GM19372 (cell line): Measurements from ENCODE around the gene IL36B.

Experiments
- ATAC-seq: cut with Tn5 transposase; IDR thresholded peaks from one replicate; pipeline ENCODE4 v1.9.1; 2021; ENCODE audit warnings: mild to moderate bottlenecking, low read depth, moderate library complexity; ENCODE audit not compliant: unreplicated experiment

The IL36B gene

DNA sequence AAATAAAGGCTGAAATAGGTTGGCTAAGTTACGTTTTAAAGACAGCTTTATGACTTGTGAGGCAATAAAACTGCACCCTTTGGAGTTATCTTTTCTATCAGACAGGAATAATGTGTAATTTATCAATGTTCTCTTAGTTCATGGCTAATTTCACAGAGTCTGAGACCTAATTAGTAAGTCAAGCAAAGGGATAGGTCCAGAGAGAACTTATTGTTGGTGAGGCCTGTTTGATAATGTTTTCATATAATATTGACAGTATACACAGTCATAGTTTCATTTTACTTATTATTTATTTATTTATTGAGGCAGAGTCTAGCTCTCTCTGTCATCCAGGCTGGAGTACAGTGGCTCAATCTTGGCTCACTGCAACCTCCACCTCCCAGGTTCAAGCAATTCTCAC is 4.5 kb upstream of the IL36B start:
- no peak for ATAC-seq

DNA sequence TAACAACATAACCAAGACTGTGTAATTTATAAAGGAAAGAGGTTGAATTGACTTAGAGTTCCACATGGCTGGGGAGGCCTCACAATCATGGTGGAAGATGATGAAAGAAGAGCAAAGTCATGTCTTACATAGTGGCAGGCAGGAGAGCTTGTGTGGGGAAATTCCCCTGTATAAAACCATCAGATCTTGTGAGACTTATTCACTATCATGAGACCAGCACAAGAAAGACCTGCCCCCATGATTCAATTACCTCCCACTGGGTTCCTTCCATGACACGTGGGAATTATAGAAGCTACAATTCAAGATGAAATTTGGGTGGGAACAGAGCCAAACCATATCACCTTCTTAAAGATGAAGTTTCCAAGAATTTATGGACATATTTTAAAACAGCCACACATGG is 3.9 kb upstream of the IL36B start:
- no peak for ATAC-seq

DNA sequence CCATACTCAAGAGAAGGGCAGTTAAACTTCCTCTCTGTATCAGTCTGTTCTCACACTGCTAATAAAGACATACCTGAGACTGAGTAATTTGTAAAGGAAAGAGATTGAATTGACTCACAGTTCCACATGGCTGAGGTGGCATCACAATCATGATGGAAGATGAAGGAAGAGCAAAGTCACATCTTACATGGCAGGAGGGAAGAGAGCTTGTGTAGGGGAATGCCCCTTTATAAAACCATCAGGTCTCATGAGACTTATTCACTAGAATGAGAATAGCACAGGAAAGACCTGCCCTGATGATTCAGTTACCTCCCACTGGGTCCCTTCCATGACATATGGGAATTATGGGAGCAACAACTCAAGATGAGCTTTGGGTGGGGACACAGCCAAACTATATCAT is 1.4 kb upstream of the IL36B start:
- no peak for ATAC-seq

DNA sequence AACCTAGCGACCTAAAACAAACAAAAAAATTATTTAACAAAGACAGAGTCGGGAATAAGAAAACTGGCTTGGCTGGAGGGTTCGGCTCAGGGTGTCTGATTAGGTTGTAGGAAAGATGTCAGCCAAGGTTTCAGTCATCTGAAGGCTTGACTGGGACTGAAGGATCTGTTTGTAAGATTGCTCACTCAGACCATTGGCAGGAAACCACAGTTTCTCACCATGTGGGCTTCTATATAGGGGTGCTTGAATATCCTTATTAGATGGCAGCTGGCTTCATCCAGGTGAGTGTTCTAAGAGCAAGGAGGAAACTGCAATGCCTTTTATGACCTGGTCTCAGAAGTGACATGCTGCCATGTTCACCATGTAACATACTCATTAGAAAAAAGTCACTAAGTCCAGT is 999 bp upstream of the IL36B start:
- no peak for ATAC-seq

DNA sequence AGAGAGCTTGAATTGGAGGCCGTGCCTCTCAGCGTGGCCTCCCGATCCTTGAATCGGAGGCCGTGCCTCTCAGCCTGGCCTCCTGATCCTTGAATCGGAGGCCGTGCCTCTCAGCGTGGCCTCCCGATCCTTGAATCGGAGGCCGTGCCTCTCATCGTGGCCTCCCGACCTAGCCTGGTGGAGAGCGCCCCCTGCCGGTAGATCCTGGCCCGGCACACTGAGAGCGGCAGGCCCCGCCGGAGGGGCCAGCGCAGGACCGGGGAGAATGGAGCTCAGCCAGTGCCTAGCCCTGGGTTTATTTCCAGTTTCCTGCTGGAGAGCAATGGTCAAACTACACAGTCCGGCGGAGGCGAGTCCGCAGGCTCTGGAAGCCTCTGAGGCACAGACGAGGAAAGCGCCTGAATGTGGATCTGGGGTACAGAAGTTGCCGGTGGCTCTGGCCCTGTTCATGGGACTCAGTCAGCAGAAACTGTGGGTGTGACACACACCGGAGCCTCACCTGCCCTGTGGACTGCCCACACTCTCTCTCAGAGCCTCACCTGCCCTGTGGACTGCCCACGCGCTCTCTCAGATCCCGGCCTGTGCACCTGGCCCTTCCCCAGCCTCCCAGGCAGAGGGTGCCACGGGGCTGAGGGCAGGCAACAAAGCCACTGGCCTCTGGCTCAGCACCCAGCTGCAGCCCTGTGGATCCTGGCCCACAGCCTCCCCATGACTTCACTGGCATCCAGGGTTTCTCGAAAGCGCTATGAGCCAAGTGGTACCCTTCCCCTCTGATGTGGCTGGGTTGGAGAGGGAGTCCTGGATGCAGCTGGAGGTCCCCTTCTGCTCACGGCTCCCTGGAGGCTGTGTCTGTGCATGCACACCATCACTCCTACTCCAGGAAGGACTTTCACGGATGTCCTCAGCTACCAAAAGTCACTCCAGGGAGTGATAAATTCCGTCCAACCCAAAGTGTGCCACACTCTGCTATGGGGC is 1.5 kb downstream of the IL36B start:
- no peak for ATAC-seq

DNA sequence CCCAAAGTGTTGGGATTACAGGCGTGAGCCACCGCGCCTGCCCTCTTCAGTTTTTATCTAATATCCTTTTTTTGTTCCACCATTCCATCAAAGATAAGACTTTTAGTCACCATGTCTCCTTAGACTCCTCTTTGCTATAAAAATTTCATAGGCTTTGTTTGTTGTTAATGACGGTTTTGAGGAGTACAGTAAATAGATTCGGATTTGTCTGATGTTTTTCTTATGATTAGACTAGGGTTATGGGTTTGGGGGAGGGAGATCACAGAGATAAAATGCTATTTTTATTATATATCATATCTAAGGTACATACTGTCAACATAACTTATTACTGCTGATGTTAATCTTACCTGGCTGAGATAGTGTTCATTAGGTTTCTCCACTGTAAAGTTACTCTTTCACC is 6.2 kb downstream of the IL36B start:
- no peak for ATAC-seq

DNA sequence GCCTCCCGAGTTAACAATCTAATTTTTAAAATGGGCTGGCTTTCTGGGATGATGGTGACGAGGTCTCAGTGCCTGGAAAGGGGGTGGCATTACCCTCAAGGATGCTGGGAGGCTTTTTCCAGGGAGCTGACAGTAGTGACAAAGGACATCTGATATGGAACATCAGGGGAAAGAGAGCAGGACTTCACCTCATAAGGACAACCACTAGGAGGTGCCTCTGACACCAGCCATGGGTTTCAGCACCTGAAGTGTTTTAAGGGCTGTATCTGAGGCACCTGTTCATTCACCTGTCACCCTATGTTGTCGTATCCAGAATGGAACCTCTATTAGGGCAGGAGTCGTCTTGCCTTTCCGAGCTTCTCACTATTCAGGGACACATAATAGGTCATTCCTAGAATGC is 10.8 kb downstream of the IL36B start:
- no peak for ATAC-seq

DNA sequence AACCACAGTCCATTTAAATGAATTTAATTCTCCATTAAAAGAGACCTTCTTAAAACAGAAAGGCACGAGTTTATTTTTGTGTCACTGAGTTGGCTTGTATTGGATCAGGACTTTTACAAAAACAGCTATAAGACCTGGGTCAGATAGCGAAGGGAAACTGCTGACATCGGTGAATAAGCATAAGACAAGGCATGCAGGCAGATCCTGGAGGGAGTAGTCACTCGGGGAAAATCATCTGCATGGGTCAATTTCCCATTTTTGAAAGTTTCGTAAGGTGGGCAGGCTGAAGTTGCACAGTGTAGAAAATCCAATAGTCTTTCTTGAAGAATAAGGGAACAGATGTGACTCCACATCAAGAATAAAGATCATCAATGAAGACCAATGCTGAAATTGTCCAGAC is 12.9 kb downstream of the IL36B start:
- ATAC-seq, result no peak

DNA sequence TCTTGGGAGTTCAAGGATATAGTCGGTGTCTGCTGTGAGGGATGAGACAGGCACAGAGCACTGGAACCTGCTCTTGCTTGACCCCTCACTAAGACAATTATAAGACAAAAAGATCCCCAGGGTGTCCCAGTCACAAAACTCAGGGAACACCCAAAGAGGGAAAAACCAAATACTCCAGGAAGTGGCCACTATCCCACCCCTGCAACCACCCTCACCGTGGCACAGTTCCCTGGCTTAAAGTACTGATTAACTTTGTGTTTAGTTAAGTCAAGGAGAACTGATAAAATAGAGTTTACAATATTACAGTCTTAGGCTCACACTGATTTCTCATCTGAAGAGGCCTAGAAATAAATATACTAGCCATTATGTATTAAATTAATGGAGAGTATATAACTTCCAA is 13.5 kb downstream of the IL36B start:
- ATAC-seq, result no peak

DNA sequence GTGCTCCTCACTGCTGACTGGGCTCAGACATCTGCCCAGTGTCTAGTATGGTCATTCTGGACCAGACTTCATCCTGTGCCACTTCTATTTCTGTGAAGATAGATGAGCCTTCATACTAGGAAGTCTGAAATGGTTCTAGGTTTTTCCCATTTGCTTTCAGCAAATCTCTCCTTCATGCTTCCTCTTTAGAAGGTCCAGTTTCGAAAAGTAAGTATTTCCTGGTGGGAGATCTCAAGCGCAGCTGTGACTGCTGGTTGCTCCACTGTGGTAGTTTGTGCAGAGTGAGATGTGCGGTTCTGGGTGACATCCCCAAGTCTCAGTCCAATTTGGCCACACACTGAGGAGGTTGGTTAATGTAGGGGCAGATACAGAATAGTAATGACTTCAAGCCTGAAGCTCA is 14.4 kb downstream of the IL36B start:
- ATAC-seq, result no peak

DNA sequence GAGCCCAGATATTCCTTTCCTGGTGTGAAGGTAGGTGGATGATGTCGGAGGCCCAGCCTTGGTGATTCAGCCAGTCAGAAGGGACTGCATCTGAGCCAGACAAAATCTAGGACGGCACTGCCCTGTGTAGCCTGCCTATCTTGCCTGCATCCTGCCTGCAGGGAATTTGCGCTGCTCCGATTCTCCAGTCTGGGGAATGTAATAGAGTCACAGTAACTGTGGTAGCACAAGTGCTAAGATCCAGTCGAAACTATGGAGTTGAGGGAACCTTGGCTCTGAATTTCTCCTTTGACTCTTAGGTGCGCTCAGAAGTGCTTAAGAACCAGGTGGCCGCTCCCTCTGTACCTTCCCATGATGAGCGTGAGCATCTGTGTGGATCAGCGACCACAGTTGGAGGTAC is 15.9 kb downstream of the IL36B start:
- ATAC-seq, result no peak

DNA sequence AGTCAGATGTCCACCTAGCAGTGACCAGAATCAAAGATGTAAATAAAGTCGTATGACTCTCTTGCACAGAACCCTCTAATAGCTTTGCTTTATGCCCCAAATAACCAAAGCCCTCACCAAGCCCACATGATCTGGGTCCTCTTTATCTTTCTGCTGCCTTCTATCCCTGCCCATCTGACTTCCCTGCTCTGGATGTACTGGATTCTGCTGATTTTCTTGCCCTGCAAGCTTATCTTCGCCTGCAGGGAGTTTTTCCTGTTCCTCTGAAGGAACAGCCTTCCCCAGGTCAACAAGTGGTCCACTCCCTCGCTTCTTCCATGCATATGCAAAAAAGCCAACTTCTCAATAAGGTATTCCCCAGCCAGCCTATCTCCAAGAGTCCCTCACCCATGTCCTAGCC is 18.7 kb downstream of the IL36B start:
- no peak for ATAC-seq

DNA sequence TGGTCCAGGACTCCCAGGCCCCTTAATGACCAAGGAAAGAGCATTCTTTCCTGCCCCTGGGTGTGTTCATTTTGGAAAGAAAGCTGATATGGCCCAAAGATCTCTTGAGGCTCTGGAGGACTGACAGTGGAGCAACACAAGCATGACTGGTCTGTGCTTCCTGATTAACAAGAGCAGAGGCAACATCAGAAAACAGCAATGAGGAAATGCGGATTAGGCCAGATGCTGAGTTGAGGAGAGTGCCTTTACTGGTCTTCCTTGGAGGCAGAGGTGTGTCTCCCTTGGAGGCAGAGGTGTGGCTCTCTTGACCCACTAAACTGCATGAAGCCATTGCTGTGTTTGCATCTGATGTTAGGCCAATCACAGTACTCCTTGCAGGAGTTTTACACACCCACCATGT is 19.9 kb downstream of the IL36B start:
- ATAC-seq, result no peak

DNA sequence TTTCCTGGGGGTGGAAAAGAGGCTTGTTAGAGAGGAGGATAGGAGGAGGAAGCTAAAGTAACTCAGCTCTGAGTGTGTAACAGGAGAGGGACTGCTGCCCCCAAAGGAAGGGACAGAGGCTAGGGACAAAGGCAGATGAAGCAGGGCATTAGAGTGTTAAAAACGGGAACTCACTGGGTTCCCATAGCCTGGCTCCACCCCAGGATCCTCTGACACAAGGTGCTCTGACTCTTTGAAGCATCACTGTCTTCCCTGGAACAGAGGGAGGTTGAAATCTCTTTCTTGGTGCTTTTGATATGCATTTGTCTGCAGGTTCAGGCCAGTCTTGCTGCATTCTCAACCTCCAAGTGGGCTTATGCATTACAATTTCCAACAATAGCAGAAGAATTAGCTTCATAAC is 24.6 kb downstream of the IL36B start:
- no peak for ATAC-seq

DNA sequence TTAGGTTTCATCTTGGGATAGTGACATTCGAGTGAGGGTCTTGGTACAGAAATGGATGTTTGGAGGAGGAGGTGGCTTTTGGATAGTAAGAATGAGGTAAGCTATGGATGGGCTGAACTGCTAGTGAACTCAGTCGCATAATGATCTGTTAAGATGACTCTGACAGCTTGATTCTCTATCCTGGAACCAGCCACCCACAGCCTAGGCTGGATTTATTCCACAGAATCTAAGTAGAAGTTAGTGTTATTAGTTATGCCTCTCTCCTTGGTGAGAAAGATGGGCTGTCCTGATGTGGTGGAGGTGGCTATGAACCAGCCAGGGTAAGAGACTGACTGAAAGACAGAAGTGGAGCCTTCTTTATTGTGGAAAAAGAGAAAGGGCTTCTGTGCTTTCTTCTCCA is 25.0 kb downstream of the IL36B start:
- no peak for ATAC-seq

DNA sequence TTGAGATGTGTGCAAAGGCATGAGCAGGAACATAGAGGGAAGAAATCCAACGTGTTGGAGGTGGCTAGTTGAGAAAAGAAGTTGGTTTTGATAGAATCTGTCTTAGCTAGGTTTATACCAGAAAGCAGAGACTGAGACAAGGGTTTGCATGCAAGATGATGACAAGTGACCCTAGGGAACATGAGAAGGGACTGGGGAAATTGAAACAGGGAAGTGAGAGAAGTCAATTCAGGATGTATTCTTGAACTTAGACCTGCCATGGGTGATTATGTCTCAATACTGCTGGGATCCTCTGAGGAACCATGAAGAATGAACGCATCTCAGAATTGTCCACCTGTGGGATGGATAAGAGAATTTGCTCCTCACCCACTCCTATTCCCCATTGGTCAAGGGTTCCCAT is 26.9 kb downstream of the IL36B start:
- no peak for ATAC-seq

DNA sequence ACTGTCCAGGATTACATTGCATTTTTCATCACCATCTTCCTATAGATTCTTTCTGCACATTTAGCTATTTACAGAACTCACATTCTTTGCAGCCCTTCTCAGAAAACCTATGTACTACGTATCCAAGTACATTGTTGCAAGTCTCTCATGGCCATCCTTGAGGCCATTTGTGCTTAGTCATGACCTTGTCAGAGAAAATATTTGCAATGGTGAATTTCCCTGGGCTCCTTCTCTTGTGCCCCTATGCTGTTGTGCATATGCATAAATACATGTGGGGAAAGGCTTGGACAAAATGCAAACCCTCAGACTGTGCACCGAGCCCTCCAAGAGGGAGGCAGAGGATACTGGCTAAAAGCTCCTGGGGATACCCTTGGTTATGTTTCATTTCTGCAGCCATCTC is 27.9 kb downstream of the IL36B start:
- ATAC-seq, result no peak

DNA sequence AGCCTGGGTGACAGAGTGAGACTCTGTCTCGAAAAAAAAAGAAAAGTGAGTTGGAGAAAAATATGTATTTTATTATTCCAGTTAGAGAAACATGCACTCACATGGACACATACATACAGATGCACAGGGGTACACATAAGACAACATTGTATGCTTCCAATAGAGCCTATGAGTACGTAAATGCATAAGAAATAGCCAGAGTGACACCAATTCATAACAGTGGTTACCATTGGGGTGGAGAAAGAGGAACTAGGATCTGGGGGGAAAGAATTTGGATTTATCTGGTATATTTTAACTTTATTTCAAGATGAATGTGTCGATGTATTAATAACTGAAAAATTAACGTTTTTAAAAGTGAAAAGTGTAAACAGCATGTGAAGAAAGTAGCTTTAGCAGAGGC is 31.4 kb downstream of the IL36B start:
- no peak for ATAC-seq

DNA sequence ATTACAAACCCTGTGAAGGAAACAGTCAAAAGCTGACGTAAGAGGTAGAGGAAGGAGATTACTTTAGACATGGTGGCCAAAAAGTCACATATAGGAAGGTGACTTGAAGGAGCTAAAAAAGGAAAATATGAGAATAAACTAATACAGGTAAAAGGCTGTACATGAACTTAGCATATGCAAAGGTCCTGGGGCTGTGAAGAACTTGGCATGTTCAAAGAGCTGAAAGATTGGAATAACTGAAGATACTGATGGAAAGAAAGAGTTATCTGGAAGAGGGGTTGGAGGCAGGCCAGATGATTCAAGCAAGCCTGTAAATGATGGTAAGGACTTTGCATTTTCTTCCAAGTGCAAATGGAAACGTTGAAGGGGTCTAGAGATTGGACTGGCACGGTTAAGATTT is 34.2 kb downstream of the IL36B start:
- no peak for ATAC-seq

DNA sequence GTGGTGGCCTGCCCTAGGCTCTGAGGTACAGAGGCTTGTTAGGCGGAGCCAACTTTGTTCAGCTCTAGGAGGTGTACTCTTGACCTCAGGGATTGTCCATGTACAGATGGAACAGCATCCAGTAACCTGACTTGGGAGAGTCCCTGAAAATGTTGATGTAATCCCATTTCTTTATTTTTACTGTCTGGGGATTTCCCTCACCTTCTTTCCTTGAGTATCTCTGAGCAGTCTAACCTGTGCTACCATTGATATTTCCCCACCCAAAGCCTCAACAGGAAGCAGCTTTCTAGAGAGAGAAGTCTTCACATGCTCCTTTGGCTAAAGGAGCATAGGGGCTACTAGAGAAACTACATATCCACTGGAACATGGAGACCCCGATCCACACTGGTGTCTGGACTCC is 37.0 kb downstream of the IL36B start:
- ATAC-seq, result no peak

DNA sequence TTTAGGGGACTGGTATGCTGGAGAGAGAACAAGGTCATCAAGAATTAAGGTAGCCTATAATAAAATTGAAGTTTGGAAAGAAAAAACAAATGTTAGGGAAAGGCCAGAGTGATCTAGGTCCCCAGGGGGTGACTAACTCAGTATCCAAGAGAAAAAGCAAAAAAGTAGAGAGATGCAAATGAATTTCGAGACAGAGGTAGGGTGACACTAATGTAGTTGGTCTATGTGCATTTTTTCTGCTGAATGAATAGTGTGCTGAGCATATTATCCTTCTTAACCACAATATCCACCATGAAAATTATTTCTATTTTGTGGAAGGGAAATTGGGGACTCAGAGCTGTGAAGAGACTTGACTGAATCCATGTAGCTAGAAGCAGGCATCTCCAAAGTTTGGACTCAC is 37.6 kb downstream of the IL36B start:
- no peak for ATAC-seq

DNA sequence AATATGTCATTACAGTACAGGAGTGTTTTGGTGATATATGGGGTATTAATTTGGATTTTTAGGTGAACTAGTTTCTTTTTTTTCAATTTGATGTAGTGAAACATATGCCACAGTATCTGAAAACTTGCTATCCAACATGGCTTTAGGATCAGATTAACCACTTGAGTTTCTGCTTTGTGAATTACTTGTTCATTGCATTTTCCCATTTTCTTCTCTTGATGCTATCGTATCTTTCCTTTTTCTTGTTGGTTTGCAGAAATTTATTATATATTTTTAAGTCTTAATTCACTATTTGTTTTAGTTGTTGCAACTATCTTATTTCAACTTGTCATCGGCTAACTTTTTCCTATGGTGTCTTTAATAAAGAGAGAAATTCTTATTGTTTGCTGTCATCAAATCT is 38.6 kb downstream of the IL36B start:
- ATAC-seq, result no peak

DNA sequence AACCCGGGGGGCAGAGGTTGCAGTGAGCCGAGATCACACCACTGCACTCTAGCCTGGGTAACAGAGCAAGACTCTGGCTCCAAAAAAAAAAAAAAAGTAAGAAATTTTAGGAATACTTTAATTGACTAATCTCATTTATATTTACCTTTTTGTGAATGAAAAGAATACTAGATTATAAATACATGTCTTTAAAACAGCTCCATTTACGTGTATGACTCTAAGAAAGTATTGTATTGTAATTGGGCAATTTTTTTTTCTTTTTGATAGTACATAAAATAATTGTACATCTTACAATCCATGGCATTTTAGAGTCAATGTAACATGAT is 39.4 kb downstream of the IL36B start:
- ATAC-seq, result no peak
